KMS-11 (cell line): Measurements from ENCODE around the gene EFEMP1.
A peak's percentile ranks its signal among the peaks of the same experiment; 100 is the strongest.

ENCODE experiments used
- H2AFZ ChIP-seq: fragments of 200-600 bp; sonication (generic); 2 replicates; pipeline ENCODE4 v1.6.1; 2016; ENCODE audit warnings: antibody characterized with exemption, mixed run types, low read depth
- H3K27ac ChIP-seq: fragments of 200-600 bp; sonication (generic); 2 replicates; pipeline ENCODE4 v1.6.1; 2016; ENCODE audit warnings: mild to moderate bottlenecking, mixed run types
- H3K27me3 ChIP-seq: fragments of 200-600 bp; sonication (generic); 2 replicates; pipeline ENCODE4 v1.6.1; 2017; ENCODE audit warnings: mild to moderate bottlenecking, low read depth, mixed run types, moderate library complexity; ENCODE audit not compliant: insufficient read depth
- H3K36me3 ChIP-seq: fragments of 200-600 bp; sonication (generic); 2 replicates; pipeline ENCODE4 v1.6.1; 2017; ENCODE audit warnings: mild to moderate bottlenecking, mixed run types; ENCODE audit not compliant: insufficient read depth
- H3K4me1 ChIP-seq: fragments of 200-600 bp; sonication (generic); 2 replicates; pipeline ENCODE4 v1.6.1; 2016; ENCODE audit warnings: mild to moderate bottlenecking, low read depth, mixed run types; ENCODE audit not compliant: poor library complexity, severe bottlenecking
- H3K4me2 ChIP-seq: fragments of 200-600 bp; sonication (generic); 2 replicates; pipeline ENCODE4 v1.7.0; 2016; ENCODE audit warnings: mild to moderate bottlenecking, mixed run types
- H3K4me3 ChIP-seq: fragments of 200-600 bp; sonication (generic); IDR thresholded peaks from 2 replicates; pipeline ENCODE4 v1.6.1; 2017; ENCODE audit warnings: low read depth, low read length, mixed read lengths; ENCODE audit not compliant: insufficient read depth
- H3K79me2 ChIP-seq: fragments of 200-600 bp; sonication (generic); 2 replicates; pipeline ENCODE4 v1.6.1; 2016; ENCODE audit warnings: low read depth, mixed run types; ENCODE audit not compliant: insufficient read depth
- H3K9ac ChIP-seq: fragments of 200-600 bp; sonication (generic); 2 replicates; pipeline ENCODE4 v1.6.1; 2016; ENCODE audit warnings: mild to moderate bottlenecking, mixed run types
- H4K20me1 ChIP-seq: fragments of 200-600 bp; sonication (generic); 2 replicates; pipeline ENCODE4 v1.6.1; 2016; ENCODE audit warnings: mild to moderate bottlenecking, mixed run types; ENCODE audit not compliant: insufficient read depth
- TF ChIP-seq, protein P1 (sequence below): fragments of 200-600 bp; sonication (generic); conservative IDR thresholded peaks from 2 replicates; pipeline ENCODE4 v1.6.1; 2017; ENCODE audit warnings: low read depth, mild to moderate bottlenecking, antibody characterized with exemption, low read length, moderate library complexity, mixed read lengths

The EFEMP1 gene

GRCh38 chr2:55922291-55922907, 1.2 kb downstream of the EFEMP1 start:
- TF ChIP-seq, protein P1, sequence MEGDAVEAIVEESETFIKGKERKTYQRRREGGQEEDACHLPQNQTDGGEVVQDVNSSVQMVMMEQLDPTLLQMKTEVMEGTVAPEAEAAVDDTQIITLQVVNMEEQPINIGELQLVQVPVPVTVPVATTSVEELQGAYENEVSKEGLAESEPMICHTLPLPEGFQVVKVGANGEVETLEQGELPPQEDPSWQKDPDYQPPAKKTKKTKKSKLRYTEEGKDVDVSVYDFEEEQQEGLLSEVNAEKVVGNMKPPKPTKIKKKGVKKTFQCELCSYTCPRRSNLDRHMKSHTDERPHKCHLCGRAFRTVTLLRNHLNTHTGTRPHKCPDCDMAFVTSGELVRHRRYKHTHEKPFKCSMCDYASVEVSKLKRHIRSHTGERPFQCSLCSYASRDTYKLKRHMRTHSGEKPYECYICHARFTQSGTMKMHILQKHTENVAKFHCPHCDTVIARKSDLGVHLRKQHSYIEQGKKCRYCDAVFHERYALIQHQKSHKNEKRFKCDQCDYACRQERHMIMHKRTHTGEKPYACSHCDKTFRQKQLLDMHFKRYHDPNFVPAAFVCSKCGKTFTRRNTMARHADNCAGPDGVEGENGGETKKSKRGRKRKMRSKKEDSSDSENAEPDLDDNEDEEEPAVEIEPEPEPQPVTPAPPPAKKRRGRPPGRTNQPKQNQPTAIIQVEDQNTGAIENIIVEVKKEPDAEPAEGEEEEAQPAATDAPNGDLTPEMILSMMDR: no peak
- no peaks in the 10 kb centered on the region for H3K27me3 ChIP-seq
- no peaks in the 10 kb centered on the region for H3K36me3 ChIP-seq
- H4K20me1 ChIP-seq: no peaks in the 10 kb centered on the region
- no peak overlapping the region for H3K4me3 ChIP-seq
- peak overlapping the region; percentile 16; the same call in 1 of the 2 replicates for H3K4me2 ChIP-seq
- no peaks in the 10 kb centered on the region for H3K4me1 ChIP-seq
- H2AFZ ChIP-seq: peak overlapping the region; percentile 11; the same call in 1 of the 2 replicates
- H3K27ac ChIP-seq: no peak overlapping the region
- no peaks in the 10 kb centered on the region for H3K79me2 ChIP-seq
- no peak overlapping the region for H3K9ac ChIP-seq

- H3K36me3 ChIP-seq: no peaks in the 10 kb centered on the region
- no peak overlapping the region for H3K27ac ChIP-seq
- no peak overlapping the region for H3K4me2 ChIP-seq
- H3K79me2 ChIP-seq: no peaks in the 10 kb centered on the region
- H3K4me3 ChIP-seq: no peak overlapping the region
- TF ChIP-seq, protein P1: no peak
- no peaks in the 10 kb centered on the region for H3K27me3 ChIP-seq
- no peak overlapping the region for H2AFZ ChIP-seq
- H4K20me1 ChIP-seq: no peaks in the 10 kb centered on the region
- H3K9ac ChIP-seq: no peak overlapping the region
- H3K4me1 ChIP-seq: no peaks in the 10 kb centered on the region
These were observed 4.0 kb downstream of the EFEMP1 start for GRCh38 chr2:55919574-55919973.

DNA sequence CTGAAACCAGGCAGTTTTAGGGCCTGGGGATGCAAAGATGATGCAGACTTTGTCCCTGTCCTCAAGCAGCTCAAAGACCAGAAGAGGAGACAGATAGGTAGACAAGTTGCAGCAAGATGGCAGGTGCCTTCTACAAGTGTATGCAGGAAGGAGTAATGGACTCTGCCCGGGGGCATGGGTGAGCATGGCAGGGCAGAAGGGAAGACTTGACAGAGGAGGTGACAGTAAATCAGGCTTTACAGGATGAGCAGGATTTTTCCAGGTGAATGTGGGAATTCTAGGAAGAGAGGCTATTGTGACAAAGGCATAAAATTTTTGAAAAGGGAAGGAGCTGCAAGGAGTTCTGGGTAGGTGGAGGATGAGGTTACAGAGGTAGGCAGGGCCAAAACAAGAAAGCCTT, 4.7 kb downstream of the EFEMP1 start:
- Histone ChIP-seq H3K9ac (no peak overlapping the region), H3K4me3 (no peak overlapping the region), H3K27me3 (no peaks in the 10 kb centered on the region), H3K27ac (no peak overlapping the region), H2AFZ (no peak overlapping the region), H3K79me2 (no peaks in the 10 kb centered on the region), H3K4me2 (no peak overlapping the region), H4K20me1 (no peaks in the 10 kb centered on the region), H3K4me1 (no peaks in the 10 kb centered on the region), H3K36me3 (no peaks in the 10 kb centered on the region)
- TF ChIP-seq, protein P1: no peak

GRCh38 chr2:55917713-55918390, 5.7 kb downstream of the EFEMP1 start:
- Histone ChIP-seq H3K9ac (no peak overlapping the region), H3K27ac (no peak overlapping the region), H3K27me3 (no peaks in the 10 kb centered on the region), H2AFZ (no peak overlapping the region), H3K4me2 (no peak overlapping the region), H3K79me2 (no peaks in the 10 kb centered on the region), H4K20me1 (no peaks in the 10 kb centered on the region), H3K4me3 (no peak overlapping the region), H3K36me3 (no peaks in the 10 kb centered on the region), H3K4me1 (no peaks in the 10 kb centered on the region)
- TF ChIP-seq, protein P1: no peak
